HepG2 (cell line): ENCODE data around the gene FBN2. TPM values are rescaled to one million over a fixed set of nuclear protein-coding genes. Genes with fewer than 3 reads are reported as not detected.

ENCODE experiments used
- ATAC-seq: fragments of 200-7000 bp; cut with Tn5 transposase; 3 replicates; pipeline ENCODE4 v1.9.1; 2020; ENCODE audit warnings: mild to moderate bottlenecking, moderate library complexity
- BruUV-seq: library from RNA; stranded (reverse); fragments of 400-500 nt; replicated peaks from 2 replicates; lab custom pipeline; 2021; lab: Mats Ljungman, UMichigan
- CTCF ChIA-PET: fragments of 300-600 bp; formaldehyde crosslinking; extraction: SDS; loops from one replicate; lab custom pipeline; 2021; ENCODE audit warnings: low total read pairs, inconsistent platforms, low intra/inter-chr PET ratio; lab: Yijun Ruan, JAX
- POLR2A ChIA-PET: fragments of 350-600 bp; sonication (Branson Sonifier 250); formaldehyde crosslinking; loops from one replicate; lab custom pipeline; 2020; ENCODE audit warnings: antibody characterized with exemption, inconsistent platforms; lab: Yijun Ruan, JAX
- DNase-seq: peaks from one replicate; pipeline ENCODE4 v3.0.0-alpha.2; 2015; ENCODE audit warnings: low spot score
- FAIRE-seq: peaks from 3 replicates; lab custom pipeline; 2011; peaks lifted over from hg19 to GRCh38; lab: Jason Lieb, UNC
- H2AFZ ChIP-seq: one replicate; pipeline ENCODE4 v1.6.1; 2011; ENCODE audit warnings: low read length, inconsistent platforms
- H3K27ac ChIP-seq: fragments of 300-600 bp; 3 replicates; pipeline ENCODE4 v1.8.0; 2011; ENCODE audit warnings: mixed run types, mild to moderate bottlenecking, mixed read lengths, low read length, inconsistent platforms; ENCODE audit not compliant: insufficient read depth; ENCODE audit errors: extremely low read length
- H3K27me3 ChIP-seq, 2 experiments: fragments of 200-600 bp in 1 of 2; 2 replicates in 1 of 2; 3 replicates in 1 of 2; pipeline versions ENCODE4 v1.6.0 to v1.8.0; 2011; ENCODE audit warnings: low read length in 2 of 2, mild to moderate bottlenecking in 2 of 2, moderate library complexity in 2 of 2, inconsistent platforms in 1 of 2; ENCODE audit not compliant: insufficient read depth in 2 of 2, control insufficient read depth in 1 of 2
- H3K36me3 ChIP-seq, 2 experiments: fragments of 200-600 bp in 1 of 2; replicated peaks in 1 of 2; 2 replicates in 1 of 2; 3 replicates in 1 of 2; pipeline versions ENCODE4 v1.5.1 to v1.8.0; 2011; ENCODE audit warnings: low read length in 2 of 2, inconsistent platforms in 1 of 2; ENCODE audit not compliant: insufficient read depth in 2 of 2, control insufficient read depth in 1 of 2
- H3K4me1 ChIP-seq: 2 replicates; pipeline ENCODE4 v1.5.1; 2012; ENCODE audit warnings: low read length, inconsistent platforms; ENCODE audit not compliant: insufficient read depth
- H3K4me2 ChIP-seq: 2 replicates; pipeline ENCODE4 v1.6.0; 2011; ENCODE audit warnings: low read depth, low read length, inconsistent platforms
- H3K4me3 ChIP-seq, 3 experiments: fragments of 200-600 bp in 1 of 3; sonication (generic), shearing (Covaris generic) in 1 of 3; replicated peaks in 1 of 3; 2 replicates each; pipeline ENCODE4 v1.5.1; 2011 to 2016; ENCODE audit warnings: low read length in 3 of 3, inconsistent platforms in 2 of 3, low read depth in 2 of 3, mild to moderate bottlenecking in 2 of 3, control low read depth in 1 of 3, mixed read lengths in 1 of 3; ENCODE audit not compliant: insufficient read depth in 1 of 3
- H3K79me2 ChIP-seq: one replicate; pipeline ENCODE4 v1.6.1; 2011; ENCODE audit warnings: low read length, inconsistent platforms; ENCODE audit not compliant: insufficient read depth
- H3K9ac ChIP-seq: 2 replicates; pipeline ENCODE4 v1.6.0; 2011; ENCODE audit warnings: mild to moderate bottlenecking, low read depth, low read length, inconsistent platforms; ENCODE audit not compliant: insufficient read depth
- H3K9me3 ChIP-seq: 2 replicates; pipeline ENCODE4 v1.5.1; 2012; ENCODE audit warnings: mild to moderate bottlenecking, low read length
- H4K20me1 ChIP-seq: 2 replicates; pipeline ENCODE4 v1.6.0; 2011; ENCODE audit warnings: inconsistent platforms, mild to moderate bottlenecking, low read length, moderate library complexity; ENCODE audit not compliant: insufficient read depth
- ESRRA ChIP-seq: sonication (generic); formaldehyde crosslinking; IDR thresholded peaks from 2 replicates; pipeline ENCODE4 v1.5.1; 2020; ENCODE audit warnings: mild to moderate bottlenecking, low read depth, missing genetic modification reagents
- FOXO1 ChIP-seq: sonication (generic); formaldehyde crosslinking; IDR thresholded peaks from 2 replicates; pipeline ENCODE4 v1.4.0; 2020; ENCODE audit warnings: missing genetic modification reagents
- MXI1 ChIP-seq: IDR thresholded peaks from 3 replicates; pipeline ENCODE4 v1.6.1; 2012; ENCODE audit warnings: low read depth, low read length, inconsistent platforms, borderline replicate concordance
- PCBP2 ChIP-seq: fragments of 200-400 bp; formaldehyde crosslinking; optimal IDR thresholded peaks from 2 replicates; pipeline ENCODE3; 2018; ENCODE audit warnings: low read length, low read depth; ENCODE audit not compliant: poor library complexity, severe bottlenecking
- SIX1 ChIP-seq: sonication (generic); formaldehyde crosslinking; IDR thresholded peaks from 2 replicates; pipeline ENCODE4 v1.4.0; 2020; ENCODE audit warnings: missing genetic modification reagents, borderline replicate concordance
- SMAD9 ChIP-seq: sonication (generic); formaldehyde crosslinking; IDR thresholded peaks from 2 replicates; pipeline ENCODE4 v1.5.1; 2020; ENCODE audit warnings: mild to moderate bottlenecking, missing genetic modification reagents
- ZNF430 ChIP-seq: sonication (generic); formaldehyde crosslinking; IDR thresholded peaks from 2 replicates; pipeline ENCODE4 v1.9.0; 2021; ENCODE audit warnings: mild to moderate bottlenecking, missing genetic modification reagents
- ZSCAN31 ChIP-seq: sonication (generic); formaldehyde crosslinking; IDR thresholded peaks from 2 replicates; pipeline ENCODE4 v1.5.0; 2020; ENCODE audit warnings: low read depth, mild to moderate bottlenecking, missing genetic modification reagents
- WGBS: methylation state at CpG from one replicate; pipeline ENCODE4 v1.1.6; 2017; ENCODE audit warnings: low lambda C conversion rate; 5-methylcytosine and 5-hydroxymethylcytosine counted together
- in situ Hi-C: cut with HindIII; loops from 2 replicates; pipeline ENCODE4 v1.10.0; 2017; ENCODE audit warnings: low pct_unique_long_range_greater_than_20kb; ENCODE audit not compliant: extremely low pct_ligation_motif_present
- intact Hi-C: fragments of 100-400 bp; cut with micrococcal nuclease; formaldehyde crosslinking; loops from one replicate; pipeline ENCODE4 v1.10.0; 2022; ENCODE audit not compliant: unreplicated experiment
- polyA plus RNA-seq, 8 experiments: library from polyadenylated mRNA; depleted of rRNA in 3 of 8; stranded (reverse) in 7 of 8; unstranded in 1 of 8; fragments of >200 nt; fragmentation: Illumina TruSeq in 4 of 8; extraction: Trizol in 4 of 8; gene quantifications; 2 replicates each; pipeline versions ENCODE4 v1.2.1 to v1.2.3, GENCODE V29; 2011 to 2016; ENCODE audit warnings: low read depth in 4 of 8, missing spikeins in 1 of 8, mixed read lengths in 1 of 8; ENCODE audit not compliant: insufficient read depth in 1 of 8
- total RNA-seq, 5 experiments: library from RNA; depleted of rRNA; stranded (reverse); fragments of >200 nt; fragmentation: Illumina TruSeq; extraction: Trizol; gene quantifications; 2 replicates each; pipeline ENCODE4 v1.2.3, GENCODE V29; 2016; ENCODE audit warnings: low read depth in 1 of 5
- TF ChIP-seq, protein P1 (sequence below): IDR thresholded peaks from 2 replicates; pipeline ENCODE4 v1.6.1; 2016; ENCODE audit warnings: missing compliant biosample characterization, missing genetic modification reagents, borderline replicate concordance
- TF ChIP-seq, protein P2 (sequence below): sonication (generic); formaldehyde crosslinking; IDR thresholded peaks from 2 replicates; pipeline ENCODE4 v1.4.0; 2020; ENCODE audit warnings: missing genetic modification reagents, mild to moderate bottlenecking, borderline replicate concordance
- TF ChIP-seq, protein P3 (sequence below): IDR thresholded peaks from 2 replicates; pipeline ENCODE4 v1.6.1; 2016; ENCODE audit warnings: low read depth, borderline replicate concordance

The FBN2 gene
- total and polyA plus RNA-seq, 2 of the 13 experiments (the other 11 are each of a cell fraction or from before 2014, with no cell fraction given): not detected

DNA sequence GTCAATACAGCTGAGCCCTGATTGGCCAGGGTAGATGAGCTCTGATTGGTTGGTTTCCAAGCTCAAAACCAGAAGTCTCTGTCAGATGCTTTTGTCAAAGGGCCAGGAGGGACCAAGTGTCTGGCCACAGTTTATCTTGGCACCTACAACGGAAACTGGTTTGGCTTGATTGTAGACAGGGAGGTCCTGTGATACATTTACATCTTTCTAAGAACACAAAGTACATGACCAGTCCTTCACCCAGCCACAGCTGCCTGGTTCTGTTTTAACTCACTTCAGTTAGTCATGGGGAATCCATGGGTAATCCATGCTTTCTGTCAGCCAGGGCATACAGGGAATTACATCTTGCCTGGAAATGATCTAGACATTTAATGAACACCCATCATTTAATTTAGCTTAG lies 283.3 kb downstream of the FBN2 start:
- H2AFZ ChIP-seq: no peak overlapping the region
- H3K4me3 ChIP-seq: no peak overlapping the region
- no CpG with 5 or more reads among the region's 1 CpG for WGBS
- no TSS peak for BruUV-seq
- H3K9me3 ChIP-seq: 0 out of 2 replicates have a peak, but pooled peaks cover 5% of the 10 kb centered on the region
- no peak overlapping the region for H3K4me2 ChIP-seq
- intact Hi-C loops: no loop called here
- no peaks in the 10 kb centered on the region for H4K20me1 ChIP-seq
- no peaks in the 10 kb centered on the region for H3K36me3 ChIP-seq
- H3K27me3 ChIP-seq: no peaks in the 10 kb centered on the region; a peak in 1 of 5 replicates
- ChIA-PET POLR2A (no interaction called here), CTCF (no interaction called here)
- ATAC-seq: no peak
- in situ Hi-C loops: no loop called here
- no peak for FAIRE-seq
- H3K9ac ChIP-seq: no peak overlapping the region
- H3K4me1 ChIP-seq: no peaks in the 10 kb centered on the region
- no peak overlapping the region for H3K27ac ChIP-seq
- H3K79me2 ChIP-seq: no peaks in the 10 kb centered on the region
- TF ChIP-seq SIX1: no peak
- TF ChIP-seq, protein P1, sequence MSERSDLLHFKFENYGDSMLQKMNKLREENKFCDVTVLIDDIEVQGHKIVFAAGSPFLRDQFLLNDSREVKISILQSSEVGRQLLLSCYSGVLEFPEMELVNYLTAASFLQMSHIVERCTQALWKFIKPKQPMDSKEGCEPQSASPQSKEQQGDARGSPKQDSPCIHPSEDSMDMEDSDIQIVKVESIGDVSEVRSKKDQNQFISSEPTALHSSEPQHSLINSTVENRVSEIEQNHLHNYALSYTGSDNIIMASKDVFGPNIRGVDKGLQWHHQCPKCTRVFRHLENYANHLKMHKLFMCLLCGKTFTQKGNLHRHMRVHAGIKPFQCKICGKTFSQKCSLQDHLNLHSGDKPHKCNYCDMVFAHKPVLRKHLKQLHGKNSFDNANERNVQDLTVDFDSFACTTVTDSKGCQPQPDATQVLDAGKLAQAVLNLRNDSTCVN (CRISPR knock-in tag): no peak
- TF ChIP-seq, protein P2, sequence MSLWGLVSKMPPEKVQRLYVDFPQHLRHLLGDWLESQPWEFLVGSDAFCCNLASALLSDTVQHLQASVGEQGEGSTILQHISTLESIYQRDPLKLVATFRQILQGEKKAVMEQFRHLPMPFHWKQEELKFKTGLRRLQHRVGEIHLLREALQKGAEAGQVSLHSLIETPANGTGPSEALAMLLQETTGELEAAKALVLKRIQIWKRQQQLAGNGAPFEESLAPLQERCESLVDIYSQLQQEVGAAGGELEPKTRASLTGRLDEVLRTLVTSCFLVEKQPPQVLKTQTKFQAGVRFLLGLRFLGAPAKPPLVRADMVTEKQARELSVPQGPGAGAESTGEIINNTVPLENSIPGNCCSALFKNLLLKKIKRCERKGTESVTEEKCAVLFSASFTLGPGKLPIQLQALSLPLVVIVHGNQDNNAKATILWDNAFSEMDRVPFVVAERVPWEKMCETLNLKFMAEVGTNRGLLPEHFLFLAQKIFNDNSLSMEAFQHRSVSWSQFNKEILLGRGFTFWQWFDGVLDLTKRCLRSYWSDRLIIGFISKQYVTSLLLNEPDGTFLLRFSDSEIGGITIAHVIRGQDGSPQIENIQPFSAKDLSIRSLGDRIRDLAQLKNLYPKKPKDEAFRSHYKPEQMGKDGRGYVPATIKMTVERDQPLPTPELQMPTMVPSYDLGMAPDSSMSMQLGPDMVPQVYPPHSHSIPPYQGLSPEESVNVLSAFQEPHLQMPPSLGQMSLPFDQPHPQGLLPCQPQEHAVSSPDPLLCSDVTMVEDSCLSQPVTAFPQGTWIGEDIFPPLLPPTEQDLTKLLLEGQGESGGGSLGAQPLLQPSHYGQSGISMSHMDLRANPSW (CRISPR knock-in tag): no peak
- TF ChIP-seq, protein P3, sequence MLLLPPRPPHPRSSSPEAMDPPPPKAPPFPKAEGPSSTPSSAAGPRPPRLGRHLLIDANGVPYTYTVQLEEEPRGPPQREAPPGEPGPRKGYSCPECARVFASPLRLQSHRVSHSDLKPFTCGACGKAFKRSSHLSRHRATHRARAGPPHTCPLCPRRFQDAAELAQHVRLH (CRISPR knock-in tag): no peak
- no peak for TF ChIP-seq SMAD9 (CRISPR knock-in tag)
- TF ChIP-seq FOXO1 (CRISPR knock-in tag): no peak
- TF ChIP-seq PCBP2: no peak
- TF ChIP-seq MXI1: no peak
- no peak for TF ChIP-seq ZNF430 (CRISPR knock-in tag)
- no peak for TF ChIP-seq ESRRA (CRISPR knock-in tag)
- TF ChIP-seq ZSCAN31: no peak
- DNase-seq: no peak
